Ovary (tissue), 9 donors: Measurements from ENCODE around the gene KCNG2. TPM values are rescaled to one million over a fixed set of nuclear protein-coding genes. Genes with fewer than 3 reads are reported as not detected.

Experiments
- DNase-seq, 5 donors: peaks; one replicate each; pipeline ENCODE4 v3.0.0-alpha.2; 2019 to 2020
- H3K27ac ChIP-seq, 2 donors: fragments of 200-600 bp; one replicate each; pipeline versions ENCODE4 v1.5.1 to v1.8.0; 2019 to 2022
- H3K27me3 ChIP-seq: fragments of 200-600 bp; one replicate; pipeline ENCODE4 v1.8.0; 2022
- H3K36me3 ChIP-seq: fragments of 200-600 bp; sonication (generic); one replicate; pipeline ENCODE4 v1.5.1; 2019
- H3K4me1 ChIP-seq: one replicate; pipeline ENCODE4 v1.8.1; 2013; ENCODE audit warnings: mild to moderate bottlenecking, moderate library complexity; ENCODE audit not compliant: insufficient read depth
- H3K4me3 ChIP-seq: fragments of 200-600 bp; sonication (generic); one replicate; pipeline ENCODE4 v1.5.1; 2017
- H3K9me3 ChIP-seq, 2 donors: fragments of 200-600 bp in 1 of 2; sonication (generic) in 1 of 2; one replicate each; pipeline versions ENCODE4 v1.5.1 to v1.8.1; 2013 to 2019; ENCODE audit warnings: mild to moderate bottlenecking in 1 of 2, moderate library complexity in 1 of 2
- EP300 ChIP-seq: sonication (generic); formaldehyde crosslinking; IDR thresholded peaks from one replicate; pipeline ENCODE4 v1.6.1; 2017; ENCODE audit warnings: antibody characterized with exemption
- POLR2A ChIP-seq: fragments of 450-650 bp; IDR thresholded peaks from one replicate; pipeline ENCODE4 v1.6.1; 2017; ENCODE audit warnings: antibody characterized with exemption, mild to moderate bottlenecking, moderate library complexity
- WGBS, 3 donors: extraction: QIAGEN DNeasy Blood & Tissue Kit in 1 of 3; methylation state at CpG; one replicate each; pipeline versions ENCODE4 v1.1.5 to v1.1.7; 2013 to 2017; 5-methylcytosine and 5-hydroxymethylcytosine counted together
- intact Hi-C, 4 donors: fragments of 100-400 bp; cut with DNase I; formaldehyde crosslinking; loops; one replicate each; pipeline versions ENCODE4 v1.11.0 to v1.15.1; 2022 to 2023
- polyA plus RNA-seq, 2 donors: library from polyadenylated mRNA; stranded (reverse); fragments of 200-250 nt in 1 of 2; fragments of 350-450 nt in 1 of 2; fragmentation: Illumina TruSeq in 1 of 2; extraction: RNeasy Lipid Tissue Mini Kit (QIAGEN cat#74804) in 1 of 2; gene quantifications; one replicate each; pipeline ENCODE4 v1.2.3, GENCODE V29; 2013 to 2014
- total RNA-seq, 7 donors: library from RNA; depleted of rRNA in 2 of 7; stranded (reverse); fragments of >200 nt in 2 of 7; fragmentation: NEBNext Ultra II Directional in 3 of 7; extraction: Animal tissue kit (Norgen Biotek cat#: 25700) in 3 of 7; gene quantifications; one replicate each; pipeline versions ENCODE4 v1.1.0 to v1.2.4, GENCODE V29; 2016 to 2023
- TF ChIP-seq, protein P1 (sequence below), 3 donors: fragments of 450-650 bp in 2 of 3; fragments of 200-600 bp in 1 of 3; IDR thresholded peaks; one replicate each; pipeline versions ENCODE4 v1.5.1 to v1.8.0; 2016 to 2022; ENCODE audit warnings: antibody characterized with exemption in 3 of 3, mild to moderate bottlenecking in 1 of 3
- donor health status: DM: no; HTN: no; CAD: no; lungs with moderate emphysema.
- donor health status: DM: no; HTN: no; CAD: no.
- donor health status: Bipolar disorder and iron deficiency.
- donor health status: DM: yes; HTN: yes; CAD: no.
- donor health status: DM: no; HTN: no; CAD: no.
- donor health status: DM: yes; HTN: yes; CAD: no.

The KCNG2 gene
- total and polyA plus RNA-seq, 9 donors: 0.10 to 0.80 (median 0.21) TPM; not detected in 3

DNA sequence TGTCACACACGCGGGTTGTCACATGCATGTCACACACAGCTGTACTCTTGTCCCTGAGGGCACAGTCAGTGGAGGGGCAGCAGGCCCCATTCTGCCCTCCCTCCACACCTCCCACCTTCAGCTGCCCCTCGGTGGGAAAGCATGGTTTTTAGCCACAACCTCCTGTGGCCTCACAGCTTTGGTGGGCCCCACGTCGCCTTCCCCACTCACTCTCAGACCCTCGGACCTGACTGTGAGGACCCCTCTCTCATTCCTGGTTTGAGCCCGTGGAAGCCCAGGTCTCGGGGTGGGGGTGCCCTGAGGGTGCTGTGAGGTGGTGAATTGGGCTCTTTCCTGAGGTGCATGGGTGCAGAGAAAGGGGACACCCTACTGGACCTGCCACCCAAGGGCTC lies 19.9 kb downstream of the KCNG2 start:
- intact Hi-C loops: no loop called here
- no peaks in the 10 kb centered on the region for H3K9me3 ChIP-seq
- no peak for DNase-seq
- no peak overlapping the region for H3K27ac ChIP-seq
- H3K4me1 ChIP-seq: no peaks in the 10 kb centered on the region
- H3K36me3 ChIP-seq: no peaks in the 10 kb centered on the region
- H3K4me3 ChIP-seq: no peak overlapping the region
- no peaks in the 10 kb centered on the region for H3K27me3 ChIP-seq
- 77 to 84% (median 83%) methylated on average over 8 of the region's 8 CpGs for WGBS, 3 donors
- TF ChIP-seq, protein P1, sequence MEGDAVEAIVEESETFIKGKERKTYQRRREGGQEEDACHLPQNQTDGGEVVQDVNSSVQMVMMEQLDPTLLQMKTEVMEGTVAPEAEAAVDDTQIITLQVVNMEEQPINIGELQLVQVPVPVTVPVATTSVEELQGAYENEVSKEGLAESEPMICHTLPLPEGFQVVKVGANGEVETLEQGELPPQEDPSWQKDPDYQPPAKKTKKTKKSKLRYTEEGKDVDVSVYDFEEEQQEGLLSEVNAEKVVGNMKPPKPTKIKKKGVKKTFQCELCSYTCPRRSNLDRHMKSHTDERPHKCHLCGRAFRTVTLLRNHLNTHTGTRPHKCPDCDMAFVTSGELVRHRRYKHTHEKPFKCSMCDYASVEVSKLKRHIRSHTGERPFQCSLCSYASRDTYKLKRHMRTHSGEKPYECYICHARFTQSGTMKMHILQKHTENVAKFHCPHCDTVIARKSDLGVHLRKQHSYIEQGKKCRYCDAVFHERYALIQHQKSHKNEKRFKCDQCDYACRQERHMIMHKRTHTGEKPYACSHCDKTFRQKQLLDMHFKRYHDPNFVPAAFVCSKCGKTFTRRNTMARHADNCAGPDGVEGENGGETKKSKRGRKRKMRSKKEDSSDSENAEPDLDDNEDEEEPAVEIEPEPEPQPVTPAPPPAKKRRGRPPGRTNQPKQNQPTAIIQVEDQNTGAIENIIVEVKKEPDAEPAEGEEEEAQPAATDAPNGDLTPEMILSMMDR (IDR thresholded peaks at IDR 0.05): no peak
- TF ChIP-seq EP300: no peak
- no peak for TF ChIP-seq POLR2A

DNA sequence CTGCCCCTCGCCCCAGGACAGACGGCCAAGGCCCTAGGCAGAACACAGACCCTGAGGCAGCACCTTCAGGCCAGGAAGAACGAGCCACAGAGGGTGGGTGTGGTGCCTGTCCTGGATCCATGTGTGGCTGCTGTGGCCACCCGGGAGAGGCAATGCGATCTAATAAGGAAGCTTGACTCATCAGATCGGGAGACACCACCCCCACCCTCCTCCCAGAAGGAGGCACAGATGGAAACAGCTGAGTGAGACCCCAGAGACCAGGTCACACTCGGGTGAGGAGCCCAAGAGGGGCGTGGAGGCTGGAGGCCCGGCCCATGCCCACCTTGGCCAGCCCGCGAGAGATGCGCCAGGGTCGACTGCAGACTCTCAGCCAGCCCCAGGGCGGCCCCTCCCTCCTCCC lies 20.3 kb downstream of the KCNG2 start:
- no peak for TF ChIP-seq POLR2A
- TF ChIP-seq EP300: no peak
- TF ChIP-seq, protein P1 (IDR thresholded peaks at IDR 0.05): no peak
- no peak overlapping the region for H3K27ac ChIP-seq
- no peak overlapping the region for H3K4me3 ChIP-seq
- 65 to 71% (median 67%) methylated on average over 14 of the region's 14 CpGs for WGBS, 3 donors
- H3K9me3 ChIP-seq: no peaks in the 10 kb centered on the region
- intact Hi-C loops: no loop called here
- no peaks in the 10 kb centered on the region for H3K27me3 ChIP-seq
- no peaks in the 10 kb centered on the region for H3K4me1 ChIP-seq
- no peak for DNase-seq
- no peaks in the 10 kb centered on the region for H3K36me3 ChIP-seq

DNA sequence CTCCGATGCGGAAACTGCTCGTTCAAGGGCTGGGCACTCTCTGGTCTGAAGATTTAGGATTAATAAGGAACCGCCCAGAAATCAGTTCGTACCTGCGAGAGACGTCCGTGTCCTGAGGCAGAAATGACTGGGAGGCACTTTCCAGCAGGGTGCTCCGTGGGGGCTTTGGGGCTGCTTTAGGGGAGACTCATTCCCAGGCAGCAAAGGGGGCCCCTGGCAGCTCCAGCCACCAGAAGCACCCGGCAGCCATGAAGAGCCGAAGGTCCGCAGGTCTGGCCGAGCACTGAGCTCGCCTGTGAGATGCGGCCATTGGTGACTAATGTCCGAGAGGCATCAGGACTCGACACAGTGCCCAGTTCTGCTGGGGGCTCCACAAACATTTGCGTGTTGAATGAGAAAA lies 20.9 kb downstream of the KCNG2 start:
- 81 to 83% (median 83%) methylated on average over 18 of the region's 18 CpGs for WGBS, 3 donors
- Histone ChIP-seq H3K4me1 (no peaks in the 10 kb centered on the region), H3K27ac (no peak overlapping the region), H3K27me3 (no peaks in the 10 kb centered on the region), H3K4me3 (no peak overlapping the region), H3K9me3 (no peaks in the 10 kb centered on the region), H3K36me3 (no peaks in the 10 kb centered on the region)
- TF ChIP-seq EP300 (no peak), POLR2A (no peak)
- TF ChIP-seq, protein P1 (IDR thresholded peaks at IDR 0.05): no peak
- DNase-seq: no peak
- intact Hi-C loops: no loop called here

DNA sequence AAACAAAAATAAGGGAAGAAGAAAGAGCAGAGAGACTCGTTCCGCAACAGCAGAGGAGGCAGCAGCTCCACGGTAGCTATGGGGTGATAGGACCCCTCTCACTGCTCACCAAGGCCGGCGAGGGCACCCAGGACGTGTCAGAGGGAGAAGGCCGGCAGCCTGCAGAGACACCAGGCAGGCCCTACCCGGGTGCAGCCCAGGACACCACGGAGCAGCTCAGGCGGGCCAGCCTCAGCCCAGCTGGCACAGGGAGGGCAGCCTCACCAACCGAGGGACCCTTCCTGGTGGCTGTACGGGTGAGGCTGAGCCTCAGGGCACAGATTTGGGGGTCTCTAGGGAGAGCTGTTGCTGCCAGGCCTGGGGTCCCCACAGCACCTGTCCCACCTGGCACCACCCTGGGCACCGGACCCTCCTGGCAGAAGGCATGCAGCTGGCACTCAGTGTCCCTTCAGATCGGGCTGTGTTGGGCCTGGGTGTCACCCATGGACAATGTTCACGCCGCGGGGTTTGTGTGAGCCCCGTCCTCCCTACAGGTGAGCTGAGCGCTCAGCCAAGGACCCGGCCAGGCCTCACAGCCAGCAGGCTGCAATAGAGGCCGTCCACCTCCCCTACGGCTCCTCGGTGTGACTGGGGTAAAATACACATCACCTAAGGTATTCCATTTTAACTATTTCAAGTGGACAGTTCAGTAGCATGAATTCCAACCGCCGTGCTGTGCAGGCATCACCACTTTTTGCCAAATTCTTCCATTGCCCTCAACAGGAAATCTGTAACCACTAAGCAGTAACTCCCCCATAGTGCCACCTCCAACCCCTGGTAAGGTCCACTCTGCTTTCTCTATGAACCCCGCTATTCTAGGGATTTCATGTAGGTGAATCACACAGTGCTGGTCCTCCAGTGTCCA lies 21.6 kb downstream of the KCNG2 start:
- no peak for DNase-seq
- intact Hi-C loops: no loop called here
- H3K4me1 ChIP-seq: no peaks in the 10 kb centered on the region
- no peaks in the 10 kb centered on the region for H3K9me3 ChIP-seq
- no peaks in the 10 kb centered on the region for H3K27me3 ChIP-seq
- no peak for TF ChIP-seq POLR2A
- TF ChIP-seq, protein P1 (IDR thresholded peaks at IDR 0.05): no peak
- no peak for TF ChIP-seq EP300
- no peak overlapping the region for H3K27ac ChIP-seq
- H3K4me3 ChIP-seq: no peak overlapping the region
- 76 to 85% (median 80%) methylated on average over 25 to 26 of the region's 26 CpGs for WGBS, 3 donors
- H3K36me3 ChIP-seq: no peaks in the 10 kb centered on the region
